DMS 273 treated with DMSO at 0.1 percent for 48 hours (cell line): ENCODE measurements around the gene FMN1.

Experiments used
- DNase-seq: peaks from one replicate; lab custom pipeline; 2025; lab: John Stamatoyannopoulos, UW

FMN1 gene

DNA sequence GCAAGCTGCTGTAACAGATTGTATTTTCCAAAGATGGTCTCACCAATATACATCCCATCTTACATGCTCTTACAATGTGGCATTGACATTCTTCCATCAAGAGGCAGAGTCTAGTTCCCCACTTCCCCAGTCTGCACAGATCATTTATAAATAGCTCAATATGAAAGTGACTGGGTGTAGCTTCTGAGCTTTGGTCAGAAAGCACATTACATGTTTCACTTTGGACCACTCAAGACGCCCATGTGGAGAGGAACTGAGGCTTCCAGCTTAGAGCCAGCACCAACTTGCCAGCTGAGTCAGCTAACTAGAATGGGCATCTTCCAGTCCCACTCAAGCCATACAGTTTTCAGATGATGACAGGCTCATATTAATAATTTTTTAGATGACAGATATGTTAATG lies 431.2 kb downstream of the FMN1 start:
- no peak for DNase-seq

DNA sequence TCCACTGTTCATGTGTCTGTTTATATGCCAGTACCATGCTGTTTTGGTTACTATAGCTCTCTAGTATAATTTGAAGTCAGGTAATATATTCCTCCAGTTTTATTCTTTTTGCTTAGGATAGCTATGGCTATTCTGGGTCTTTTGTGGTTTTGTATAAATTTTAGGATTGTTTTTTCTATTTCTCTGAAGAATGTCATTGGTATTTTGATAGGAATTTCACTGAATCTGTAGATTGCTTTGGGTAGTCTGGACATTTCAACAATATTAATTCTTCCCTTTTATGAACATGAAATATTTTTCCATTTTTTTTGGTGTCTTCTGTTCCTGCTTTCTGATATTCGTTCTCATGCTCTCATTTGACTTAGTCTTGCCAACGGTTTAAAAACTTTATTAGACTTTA lies 437.1 kb downstream of the FMN1 start:
- DNase-seq, result no peak

DNA sequence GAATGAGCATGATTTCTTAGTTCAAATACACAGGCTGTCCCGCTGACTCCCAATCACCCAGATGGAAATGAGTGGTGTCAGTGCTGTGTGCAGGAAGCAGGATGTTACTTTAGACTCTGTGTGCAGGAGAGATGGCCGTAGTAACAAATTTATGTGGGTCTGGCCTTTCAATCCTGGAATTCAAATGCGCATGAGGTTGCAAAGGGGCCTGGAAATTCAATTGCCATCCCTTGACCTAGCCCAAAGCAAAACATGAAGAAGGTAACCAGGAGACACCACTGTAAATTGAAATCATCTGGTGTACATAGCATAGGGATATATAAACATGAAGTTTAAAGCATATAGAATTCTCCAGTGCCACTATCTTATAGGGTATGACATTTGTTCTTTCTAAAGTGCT lies 443.5 kb downstream of the FMN1 start:
- no peak for DNase-seq

DNA sequence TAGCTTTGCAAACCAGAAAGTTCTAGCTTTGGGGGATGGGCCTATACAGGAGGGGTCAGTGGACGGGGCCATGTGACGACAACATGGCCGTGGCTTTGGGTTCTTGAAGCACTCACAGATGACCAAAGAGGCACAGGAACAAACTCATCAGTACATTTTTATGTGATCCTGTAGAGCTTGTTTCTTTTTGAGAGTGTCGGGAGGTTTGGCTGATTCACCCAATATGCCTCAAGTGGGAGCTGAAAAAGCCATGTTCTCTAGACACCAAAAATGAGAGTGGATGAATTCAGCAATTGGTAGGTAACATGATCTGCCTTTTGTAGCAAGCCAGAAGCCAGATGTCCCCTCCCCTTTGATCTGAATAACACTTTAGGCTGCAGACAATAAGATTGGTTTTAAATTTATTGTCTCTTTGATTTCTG lies 446.6 kb downstream of the FMN1 start:
- DNase-seq, result no peak

DNA sequence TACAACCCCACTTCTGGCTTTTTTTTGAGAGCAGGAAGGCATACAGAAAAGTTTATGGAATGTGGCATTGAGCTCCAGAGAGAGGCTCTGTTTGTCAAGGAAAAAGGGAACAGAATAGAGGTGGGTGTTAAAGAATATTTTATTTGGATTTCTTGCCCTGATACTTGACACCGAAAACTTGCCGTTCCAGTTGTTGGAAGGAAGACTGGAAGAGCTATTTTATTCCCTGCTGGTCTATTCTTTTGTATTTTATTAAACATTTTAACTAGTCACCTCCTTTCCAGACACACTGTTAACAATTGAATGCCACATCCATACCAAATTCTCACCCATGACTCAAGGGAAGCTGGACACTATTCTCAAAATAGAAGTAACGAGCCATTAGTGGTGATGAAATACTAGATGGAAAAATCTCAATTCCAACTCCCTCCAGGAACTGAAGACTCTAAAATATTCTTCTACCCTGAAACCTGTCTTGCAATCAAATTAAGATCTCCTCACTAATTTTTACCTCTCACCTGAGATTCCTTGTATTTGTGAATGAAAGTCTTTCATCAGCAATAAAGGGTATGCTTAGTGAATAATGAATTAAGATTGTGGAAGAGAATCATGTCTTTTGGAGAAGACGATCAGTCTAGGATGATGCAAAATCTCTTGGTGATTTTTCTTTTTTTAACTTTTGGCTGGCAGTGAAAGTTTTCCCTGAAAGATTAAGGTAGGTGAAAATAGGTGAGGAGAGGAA lies 448.2 kb downstream of the FMN1 start:
- DNase-seq, result no peak

DNA sequence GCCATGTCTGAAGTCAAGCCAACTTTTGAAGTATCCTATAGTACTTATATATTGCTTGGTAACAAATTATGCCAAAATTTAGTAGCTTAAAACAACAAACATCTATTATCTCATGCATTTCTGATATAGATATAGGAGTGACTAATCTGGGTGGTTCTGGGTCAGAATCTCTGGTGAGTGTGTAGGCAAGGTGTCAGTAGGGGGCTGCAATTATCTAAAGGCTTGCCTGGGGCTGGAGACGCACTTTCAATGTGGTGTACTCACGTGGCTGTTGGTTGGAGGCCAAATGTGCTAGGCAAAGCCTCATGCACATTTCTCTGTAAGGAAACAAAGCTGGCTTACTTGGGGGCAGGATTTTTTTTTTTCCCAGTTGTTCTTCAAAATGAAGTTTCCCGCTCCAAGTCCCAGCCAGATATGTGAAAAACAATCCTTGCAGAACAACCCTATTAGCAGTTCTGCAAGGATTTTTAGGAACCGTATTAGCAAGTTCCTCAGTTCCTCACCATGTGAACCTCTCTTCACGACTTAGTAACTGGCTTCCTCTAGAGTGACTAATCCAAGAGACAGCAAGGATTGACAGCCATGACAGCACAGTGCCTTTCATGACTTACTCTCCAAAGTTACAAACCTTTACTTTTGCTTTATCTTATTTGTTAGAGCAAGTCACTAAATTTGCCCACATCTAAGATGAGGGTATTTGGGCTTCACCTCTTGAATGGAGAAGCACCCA lies 450.9 kb downstream of the FMN1 start:
- no peak for DNase-seq

DNA sequence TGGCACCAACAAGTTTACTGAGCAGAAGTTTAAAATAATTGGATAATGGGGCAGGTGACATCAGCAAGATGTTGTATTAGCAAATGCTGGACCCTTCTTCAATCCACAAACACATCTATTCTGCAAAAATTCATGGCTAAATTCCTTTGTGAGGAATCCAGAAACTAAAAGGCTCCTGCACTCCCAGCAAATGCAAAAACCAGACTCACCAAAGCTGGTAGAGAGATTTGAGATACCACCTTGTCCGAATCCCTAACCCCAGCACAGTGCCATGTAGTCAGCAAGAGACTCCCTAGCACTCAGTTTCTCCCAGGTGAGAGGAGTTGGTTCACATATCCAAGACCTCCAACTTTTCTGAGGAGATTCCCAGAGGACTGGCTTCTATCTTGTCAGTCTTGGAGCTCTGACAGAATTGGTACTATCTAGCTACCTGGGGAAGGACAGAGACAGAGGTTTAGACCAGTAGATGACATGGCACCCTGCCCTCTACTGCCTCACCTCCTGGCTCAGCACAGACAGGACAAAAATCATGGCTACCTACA lies 454.9 kb downstream of the FMN1 start:
- no peak for DNase-seq

DNA sequence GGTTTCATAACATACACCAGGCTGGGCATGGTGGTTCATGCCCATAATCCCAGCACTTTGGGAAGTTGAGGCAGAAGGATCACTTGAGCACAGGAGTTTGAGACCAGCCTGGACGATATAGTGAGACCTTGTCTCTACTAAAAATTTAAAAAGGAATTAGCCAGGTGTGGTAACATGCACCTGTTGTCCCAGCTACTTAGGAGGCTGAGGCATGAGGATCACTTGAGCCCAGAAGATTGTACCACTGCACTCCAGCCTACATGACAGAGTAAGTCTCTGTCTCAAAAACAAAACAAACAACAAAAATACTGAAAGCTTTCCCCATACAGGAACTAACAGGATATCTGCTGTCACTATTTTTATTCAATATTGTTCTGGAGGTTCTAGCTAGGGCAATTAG lies 455.8 kb downstream of the FMN1 start:
- DNase-seq, result no peak

DNA sequence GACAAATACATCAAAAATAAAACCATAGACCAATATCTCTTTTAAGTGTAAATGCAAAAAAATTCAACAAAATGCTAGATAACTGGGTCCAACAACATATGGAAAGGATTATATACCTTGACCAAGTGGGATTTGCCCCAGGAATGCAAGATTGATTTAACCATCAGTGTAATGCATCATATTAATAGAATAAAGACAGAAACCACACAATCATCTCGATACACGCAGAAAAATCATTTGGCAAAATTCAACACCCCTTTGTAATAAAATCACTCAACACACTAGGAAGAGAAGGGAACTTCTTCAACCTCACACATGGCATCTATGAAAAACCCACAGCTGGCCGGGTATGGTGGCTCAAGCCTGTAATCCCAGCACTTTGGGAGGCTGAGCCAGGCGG lies 457.2 kb downstream of the FMN1 start:
- no peak for DNase-seq

DNA sequence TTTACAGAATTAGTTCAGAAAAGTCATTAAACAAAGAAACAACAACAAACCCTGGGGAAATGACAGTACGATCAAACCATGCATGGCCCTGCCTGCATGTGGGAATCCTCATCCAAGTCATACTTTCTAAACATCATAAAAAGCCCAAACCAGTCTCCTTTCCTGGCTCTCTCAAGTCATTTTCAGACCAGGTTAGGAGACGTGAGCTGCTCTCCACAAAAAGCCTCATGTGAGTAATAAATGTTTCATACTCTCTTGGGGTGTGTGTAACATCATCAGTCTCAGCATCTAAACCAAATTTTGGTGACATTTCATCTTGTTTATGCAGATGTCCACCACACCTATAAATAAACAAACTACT lies 457.8 kb downstream of the FMN1 start:
- no peak for DNase-seq

DNA sequence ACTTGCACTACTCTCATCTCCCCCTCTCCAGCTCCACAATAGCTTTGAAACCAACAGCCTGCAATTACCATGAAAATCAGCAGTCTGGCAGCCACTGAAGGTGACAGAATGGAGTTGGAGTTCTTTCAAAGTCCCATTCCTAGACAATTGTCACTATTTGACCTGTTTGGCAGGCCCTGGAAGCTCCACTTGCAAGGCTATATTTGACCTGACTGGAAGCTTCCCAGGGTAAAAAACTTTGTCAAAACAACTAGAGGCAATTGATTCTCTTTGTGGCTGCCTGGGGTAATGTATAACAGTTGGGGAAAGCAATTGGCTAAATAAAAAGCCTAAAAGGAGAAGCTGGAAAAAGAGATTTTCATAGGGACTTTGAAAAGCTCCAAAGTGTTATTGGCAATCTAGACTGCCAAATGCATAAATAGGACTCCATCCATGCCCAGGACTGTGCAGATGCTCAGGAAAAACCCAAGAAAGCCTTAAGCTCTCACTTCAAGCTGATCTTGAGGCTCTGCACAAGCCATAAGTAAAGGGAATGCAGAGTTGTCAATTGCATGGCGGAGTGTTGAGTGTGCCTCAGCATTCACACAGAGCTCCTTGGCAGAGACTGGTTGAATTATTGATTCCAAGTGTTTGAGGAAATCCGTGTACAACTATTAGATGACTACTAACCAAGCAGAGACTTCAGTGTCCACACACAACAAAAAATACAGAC lies 458.4 kb downstream of the FMN1 start:
- no peak for DNase-seq

DNA sequence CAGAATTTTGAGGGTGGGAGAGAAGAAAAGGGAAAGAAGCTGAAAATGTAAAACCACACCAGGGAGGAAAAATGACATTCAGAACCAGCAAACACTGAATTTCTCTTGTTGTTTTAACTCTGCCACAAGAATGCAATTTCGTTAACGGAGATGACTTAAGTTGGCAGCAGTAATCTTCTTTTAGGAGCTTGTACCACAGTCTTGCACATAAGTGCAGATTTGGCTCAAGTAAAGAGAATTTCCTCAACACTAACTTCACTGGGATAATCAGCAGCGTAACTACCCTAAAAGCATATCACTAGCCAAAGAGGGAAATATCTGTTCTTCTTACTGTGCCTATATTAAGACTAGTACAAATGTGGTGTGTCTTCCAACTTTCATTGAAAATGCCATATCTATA lies 461.2 kb downstream of the FMN1 start:
- DNase-seq, result no peak

DNA sequence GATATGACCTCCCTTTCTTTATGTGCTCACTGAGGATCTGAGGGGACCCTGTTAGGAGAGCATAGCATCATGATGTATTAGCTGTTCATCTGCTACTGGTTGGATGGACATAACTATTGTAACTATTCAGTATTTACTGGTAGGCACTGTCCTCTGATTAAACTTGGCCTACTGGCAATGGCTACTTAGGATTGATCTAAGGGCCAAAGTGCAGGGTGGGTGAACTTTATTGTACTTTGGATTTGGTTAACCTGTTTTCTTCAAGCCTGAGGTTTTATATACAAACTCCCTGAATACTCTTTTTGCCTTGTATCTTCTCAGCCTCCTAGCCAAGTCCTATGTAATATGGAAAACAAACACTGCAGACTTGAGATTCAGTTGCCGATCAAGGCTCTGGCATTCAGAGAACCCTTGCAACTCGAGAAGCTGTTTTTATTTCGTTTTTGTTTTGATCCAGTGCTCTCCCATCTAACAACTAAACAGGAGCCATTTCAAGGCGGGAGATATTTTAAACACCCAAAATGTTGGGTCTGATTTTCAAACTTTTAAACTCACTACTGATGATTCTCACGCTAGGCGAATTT lies 461.8 kb downstream of the FMN1 start:
- no peak for DNase-seq

DNA sequence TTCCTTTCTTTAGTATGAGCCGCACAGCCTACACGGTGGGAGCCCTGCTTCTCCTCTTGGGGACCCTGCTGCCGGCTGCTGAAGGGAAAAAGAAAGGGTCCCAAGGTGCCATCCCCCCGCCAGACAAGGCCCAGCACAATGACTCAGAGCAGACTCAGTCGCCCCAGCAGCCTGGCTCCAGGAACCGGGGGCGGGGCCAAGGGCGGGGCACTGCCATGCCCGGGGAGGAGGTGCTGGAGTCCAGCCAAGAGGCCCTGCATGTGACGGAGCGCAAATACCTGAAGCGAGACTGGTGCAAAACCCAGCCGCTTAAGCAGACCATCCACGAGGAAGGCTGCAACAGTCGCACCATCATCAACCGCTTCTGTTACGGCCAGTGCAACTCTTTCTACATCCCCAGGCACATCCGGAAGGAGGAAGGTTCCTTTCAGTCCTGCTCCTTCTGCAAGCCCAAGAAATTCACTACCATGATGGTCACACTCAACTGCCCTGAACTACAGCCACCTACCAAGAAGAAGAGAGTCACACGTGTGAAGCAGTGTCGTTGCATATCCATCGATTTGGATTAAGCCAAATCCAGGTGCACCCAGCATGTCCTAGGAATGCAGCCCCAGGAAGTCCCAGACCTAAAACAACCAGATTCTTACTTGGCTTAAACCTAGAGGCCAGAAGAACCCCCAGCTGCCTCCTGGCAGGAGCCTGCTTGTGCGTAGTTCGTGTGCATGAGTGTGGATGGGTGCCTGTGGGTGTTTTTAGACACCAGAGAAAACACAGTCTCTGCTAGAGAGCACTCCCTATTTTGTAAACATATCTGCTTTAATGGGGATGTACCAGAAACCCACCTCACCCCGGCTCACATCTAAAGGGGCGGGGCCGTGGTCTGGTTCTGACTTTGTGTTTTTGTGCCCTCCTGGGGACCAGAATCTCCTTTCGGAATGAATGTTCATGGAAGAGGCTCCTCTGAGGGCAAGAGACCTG lies 463.5 kb downstream of the FMN1 start:
- no peak for DNase-seq

DNA sequence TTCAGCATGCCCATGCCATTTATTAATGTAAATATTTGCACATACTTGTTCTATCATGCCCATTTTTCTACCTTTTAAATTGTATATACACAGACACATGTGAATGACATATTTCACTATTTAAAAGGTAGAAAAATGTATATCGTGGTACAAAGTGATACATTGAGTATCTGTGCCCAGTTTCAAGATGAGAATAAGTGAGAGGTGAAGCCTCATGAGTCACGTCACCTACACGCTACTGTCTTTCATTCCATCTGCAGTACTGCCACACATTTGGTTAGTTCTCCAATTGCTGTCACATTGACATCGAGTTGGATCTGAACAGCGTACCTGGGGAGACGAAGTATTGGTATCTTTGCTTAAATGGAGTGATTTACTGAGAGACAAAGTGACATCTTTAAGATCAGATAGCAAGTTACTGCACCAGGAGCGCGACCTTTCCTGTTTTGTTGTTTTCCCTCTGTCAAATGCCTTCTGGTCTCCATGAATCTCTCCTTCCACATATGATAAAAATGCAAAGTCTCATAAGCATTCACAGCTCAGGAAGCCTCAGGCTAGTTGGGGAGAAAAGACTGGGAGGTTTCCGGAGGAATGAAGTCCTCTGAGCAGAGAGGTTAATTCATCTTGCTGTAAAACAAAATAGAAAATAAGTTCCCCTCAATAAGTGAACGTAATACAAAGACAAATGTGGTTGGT lies 464.7 kb downstream of the FMN1 start:
- no peak for DNase-seq

DNA sequence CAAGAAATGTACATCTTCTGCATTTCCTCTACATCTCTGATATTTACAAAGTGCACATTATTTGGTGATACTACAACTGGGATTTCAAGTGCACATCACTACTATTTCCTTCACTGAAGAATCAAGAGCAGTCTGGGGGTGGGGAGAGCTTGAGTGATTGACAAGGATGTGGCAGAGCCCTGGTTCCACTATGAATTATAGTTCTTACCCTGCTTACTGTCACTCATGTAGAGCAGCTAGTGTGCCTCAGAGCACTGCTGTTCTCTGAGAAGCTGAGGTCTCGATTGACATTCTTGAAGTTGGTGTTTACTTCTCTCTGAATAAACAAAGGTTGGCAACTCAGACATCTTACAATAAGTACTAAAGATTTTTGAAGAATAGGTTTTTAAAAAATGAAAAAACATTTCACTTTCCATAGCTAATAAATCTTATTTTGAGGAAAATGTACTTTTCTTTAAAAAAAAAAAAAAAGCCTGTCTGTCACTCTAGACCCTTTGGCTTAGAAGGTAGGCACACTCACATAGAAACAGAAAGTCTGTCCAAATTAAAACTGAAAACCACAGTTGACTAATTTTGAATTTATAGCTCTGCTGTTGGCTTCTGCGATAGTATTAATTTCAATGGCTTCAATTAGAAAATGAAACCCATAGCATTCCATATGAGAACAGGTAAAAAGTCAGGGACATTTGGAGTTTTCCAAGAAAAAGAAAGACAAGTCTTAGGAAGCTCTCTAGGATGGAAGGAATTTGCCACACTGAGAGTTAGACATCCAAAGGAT lies 471.2 kb downstream of the FMN1 start:
- DNase-seq, result no peak

DNA sequence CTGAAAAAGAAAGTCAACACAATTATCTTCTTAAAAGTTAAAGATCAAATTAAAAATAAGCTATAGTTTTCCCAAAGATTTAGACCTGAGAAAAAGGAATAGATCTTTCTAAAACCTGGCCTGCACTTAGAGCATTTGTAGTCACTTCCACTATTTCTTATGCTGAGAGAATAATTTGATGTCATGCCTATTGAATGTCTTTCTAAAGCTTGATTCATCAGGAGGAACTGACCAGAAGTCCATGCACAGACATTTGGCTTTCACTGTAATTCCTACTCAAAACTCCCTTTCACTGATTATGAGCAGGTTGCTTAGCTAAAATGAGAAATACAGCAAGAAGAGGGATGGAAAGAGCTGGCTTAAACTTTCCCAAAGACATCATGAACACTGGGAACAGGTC lies 472.4 kb downstream of the FMN1 start:
- DNase-seq, result no peak

DNA sequence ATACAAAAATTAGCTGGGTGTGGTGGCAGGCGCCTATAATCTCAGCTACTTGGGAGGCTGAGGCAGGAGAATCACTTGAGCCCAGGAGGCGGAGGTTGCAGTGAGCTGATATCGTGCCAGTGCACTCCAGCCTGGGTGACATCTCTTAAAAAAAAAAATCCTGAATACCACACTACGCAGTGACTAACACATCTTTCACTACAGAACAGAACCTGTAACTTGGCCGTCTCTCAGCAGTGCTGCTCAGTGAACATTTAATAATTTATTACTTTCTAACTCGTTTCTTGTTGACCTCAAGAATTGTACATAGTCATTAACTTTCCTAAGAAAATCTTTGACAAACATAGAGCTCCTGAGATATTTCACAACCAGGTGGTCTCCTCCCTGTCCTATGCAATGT lies 472.9 kb downstream of the FMN1 start:
- DNase-seq, result no peak

DNA sequence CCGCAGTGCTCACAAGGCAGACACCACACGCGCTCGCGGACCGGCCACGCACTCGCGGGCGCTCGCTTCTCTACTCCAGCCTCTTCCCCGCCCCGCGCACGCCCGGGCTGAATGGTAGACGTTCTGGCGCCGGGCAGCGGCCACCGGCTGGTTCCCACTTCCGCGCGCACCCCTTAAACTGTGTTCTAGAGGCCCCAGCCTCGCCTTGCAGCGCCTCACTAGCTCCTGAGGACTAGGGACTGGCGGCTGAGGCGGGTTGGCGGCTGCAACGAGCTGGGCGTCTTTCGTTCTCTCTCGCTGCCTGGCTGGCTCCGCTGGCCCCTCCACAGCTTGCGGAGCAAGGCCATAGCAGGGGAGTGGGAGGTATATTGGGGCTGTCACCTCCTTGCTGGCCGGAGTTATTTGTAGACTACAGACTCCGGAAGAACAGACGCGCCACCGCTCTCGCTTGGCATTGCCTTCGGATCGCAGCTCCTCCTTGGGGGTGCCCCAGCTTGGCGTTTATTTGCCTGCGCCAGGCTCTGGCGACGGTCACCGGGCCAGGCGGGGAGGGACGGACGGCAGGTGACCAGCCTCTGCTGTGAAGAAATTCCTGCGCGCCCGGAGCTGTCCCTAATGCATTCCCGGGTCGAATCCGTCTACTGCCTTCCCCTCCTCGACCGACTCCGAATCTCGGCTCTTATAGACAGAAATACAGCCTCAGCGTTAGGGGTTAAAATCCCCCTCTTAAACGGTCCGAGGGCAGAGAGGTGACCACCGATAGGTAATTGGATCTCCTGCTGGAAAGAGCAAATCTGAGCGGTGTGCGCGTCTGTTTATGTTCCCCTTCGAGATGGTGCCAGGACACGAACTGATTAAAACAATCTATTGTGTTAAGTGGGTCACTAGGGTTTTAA lies 475.4 kb downstream of the FMN1 start:
- no peak for DNase-seq
